BLaER1 treated with 17β-estradiol and CSF1 and Interleukin-3, amounts not matched to agents 10 nM and 100 nM (cell line): Measurements from ENCODE around the gene CFB.
A peak's percentile ranks its signal among the peaks of the same experiment; 100 is the strongest.
"Not testable (repeated sequence)": the region's sequence is repeated elsewhere in the genome, so short reads cannot be mapped to it uniquely, and the experiment has no call there.

Experiments
- H3K27ac ChIP-seq, 11 experiments: shearing (Covaris generic); formaldehyde crosslinking; 2 replicates each; pipeline ENCODE4 v1.8.1; 2022
- H3K27me3 ChIP-seq, 11 experiments: shearing (Covaris generic); formaldehyde crosslinking; 2 replicates each; pipeline ENCODE4 v1.8.1; 2022
- H3K36me3 ChIP-seq, 11 experiments: shearing (Covaris generic); formaldehyde crosslinking; 2 replicates each; pipeline ENCODE4 v1.8.1; 2022
- H3K4me1 ChIP-seq, 10 experiments: shearing (Covaris generic); formaldehyde crosslinking; 2 replicates each; pipeline ENCODE4 v1.8.1; 2022
- H3K4me2 ChIP-seq, 11 experiments: shearing (Covaris generic); formaldehyde crosslinking; 2 replicates each; pipeline ENCODE4 v1.8.1; 2022
- H3K4me3 ChIP-seq, 10 experiments: shearing (Covaris generic); formaldehyde crosslinking; 2 replicates each; pipeline ENCODE4 v1.8.1; 2022
- H3K9ac ChIP-seq, 11 experiments: shearing (Covaris generic); formaldehyde crosslinking; 2 replicates each; pipeline ENCODE4 v1.8.1; 2022
- H3K9me3 ChIP-seq, 11 experiments: shearing (Covaris generic); formaldehyde crosslinking; replicated peaks in 1 of 11; 2 replicates each; pipeline ENCODE4 v1.8.1; 2022
- H4K20me1 ChIP-seq, 11 experiments: shearing (Covaris generic); formaldehyde crosslinking; 2 replicates each; pipeline ENCODE4 v1.8.1; 2022
- Cebpa-rat ChIP-seq, 11 experiments: shearing (Covaris generic); IDR thresholded peaks; 2 replicates each; pipeline ENCODE4 v1.8.1; 2022

CFB gene

DNA sequence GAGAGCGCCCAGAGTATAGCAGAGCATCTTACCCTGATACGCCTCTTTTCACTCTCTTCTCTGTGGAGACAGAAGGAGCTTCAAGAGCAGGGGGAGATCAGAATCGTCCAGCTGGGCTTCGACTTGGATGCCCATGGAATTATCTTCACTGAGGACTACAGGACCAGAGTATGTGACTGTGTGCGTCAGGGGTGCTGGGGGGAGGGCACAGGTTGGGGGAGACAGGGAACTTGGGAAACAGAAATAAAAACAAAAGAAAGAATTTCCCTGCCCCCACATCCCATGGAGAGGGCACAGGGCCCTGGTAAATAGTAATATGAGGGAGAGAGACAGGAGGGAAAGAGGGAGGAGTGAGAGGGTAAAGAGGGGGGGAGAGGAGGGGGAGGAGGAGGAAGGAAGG is 32.9 kb downstream of the CFB start:
- Histone ChIP-seq H3K4me3 (no peak overlapping the region), H3K9me3 (peaks cover 0 to 20% (median 8%) of the 10 kb centered on the region in 11 experiments; a peak in 10 of 22 replicates), H3K27me3 (no peaks in the 10 kb centered on the region), H3K27ac (no peak overlapping the region), H3K36me3 (peaks cover 0 to 36% (median 14%) of the 10 kb centered on the region in 11 experiments; a peak in 17 of 22 replicates), H3K9ac (peak overlapping the region in 3 of 11 experiments; percentile 22 to 33 (median 29); a peak in 1 of 22 replicates), H4K20me1 (0 out of 22 replicates have a peak, but pooled peaks cover 0 to 7% (median 0%) of the 10 kb centered on the region in 11 experiments), H3K4me2 (peak overlapping the region in 3 of 11 experiments; percentile 0 to 17 (median 13); a peak in 1 of 22 replicates), H3K4me1 (peaks cover under 1 to 10% (median 3%) of the 10 kb centered on the region in 10 experiments; a peak in 16 of 20 replicates)
- TF ChIP-seq Cebpa-rat (IDR thresholded peaks at IDR 0.05): no peak

GRCh38 chr6:31979238-31979898 is 33.5 kb downstream of the CFB start:
- H3K4me1 ChIP-seq: peaks cover 0 to 7% (median 0%) of the 10 kb centered on the region in 10 experiments; a peak in 5 of 20 replicates
- 0 out of 22 replicates have a peak, but pooled peaks cover 0 to 7% (median 0%) of the 10 kb centered on the region in 11 experiments for H4K20me1 ChIP-seq
- no peak overlapping the region for H3K4me2 ChIP-seq
- no peaks in the 10 kb centered on the region for H3K27me3 ChIP-seq
- 0 out of 22 replicates have a peak overlapping the region, but pooled peaks of 3 of the 11 experiments have one; percentile 7 to 17 (median 7) for H3K9ac ChIP-seq
- no peak overlapping the region for H3K27ac ChIP-seq
- peaks cover 0 to 35% (median 13%) of the 10 kb centered on the region in 11 experiments; a peak in 17 of 22 replicates for H3K36me3 ChIP-seq
- TF ChIP-seq Cebpa-rat (IDR thresholded peaks at IDR 0.05): no peak
- H3K9me3 ChIP-seq: peaks cover 0 to 20% (median 8%) of the 10 kb centered on the region in 11 experiments; a peak in 10 of 22 replicates
- no peak overlapping the region for H3K4me3 ChIP-seq

- not testable (repeated sequence) for H3K9ac ChIP-seq, H3K4me3 ChIP-seq, H3K27ac ChIP-seq, H3K4me1 ChIP-seq, H3K4me2 ChIP-seq, H3K27me3 ChIP-seq, H4K20me1 ChIP-seq
- H3K9me3 ChIP-seq: peaks cover 0 to 18% (median 8%) of the 10 kb centered on the region in 11 experiments; a peak in 10 of 22 replicates
- H3K36me3 ChIP-seq: peaks cover 0 to 25% (median 13%) of the 10 kb centered on the region in 11 experiments; a peak in 17 of 22 replicates
Measured at GRCh38 chr6:31980195-31980876, 34.4 kb downstream of the CFB start.

DNA sequence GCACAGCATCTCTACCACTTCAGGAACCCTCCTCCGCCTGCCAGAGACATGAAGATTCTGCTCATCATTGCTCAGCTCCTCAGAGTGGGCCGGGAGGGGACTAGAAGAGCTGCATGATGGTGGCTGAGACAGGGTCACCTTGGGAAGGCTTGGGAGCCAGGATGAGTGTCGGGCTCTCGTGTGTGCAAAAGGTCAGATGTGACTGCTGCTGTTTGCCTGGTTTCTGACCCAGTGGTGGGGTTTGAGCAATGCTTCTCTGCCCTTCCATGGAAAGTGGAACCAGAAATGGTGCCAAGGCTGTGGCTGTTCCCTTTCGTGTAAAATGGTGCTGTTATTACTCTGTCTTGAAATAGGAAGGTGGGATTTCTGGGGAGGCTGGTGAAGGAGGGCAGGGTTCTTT is 35.1 kb downstream of the CFB start:
- H3K4me3 ChIP-seq, H3K9ac ChIP-seq, H3K4me2 ChIP-seq, H3K4me1 ChIP-seq, H3K27ac ChIP-seq, H3K27me3 ChIP-seq, H4K20me1 ChIP-seq: not testable (repeated sequence)
- Histone ChIP-seq H3K9me3 (peaks cover 0 to 11% (median 7%) of the 10 kb centered on the region in 11 experiments; a peak in 10 of 22 replicates), H3K36me3 (peaks cover 0 to 23% (median 13%) of the 10 kb centered on the region in 11 experiments; a peak in 16 of 22 replicates)

- H3K9ac ChIP-seq, H4K20me1 ChIP-seq, H3K9me3 ChIP-seq, H3K4me1 ChIP-seq, H3K4me2 ChIP-seq, H3K4me3 ChIP-seq, H3K27me3 ChIP-seq, H3K27ac ChIP-seq: not testable (repeated sequence)
- H3K36me3 ChIP-seq: peaks cover 0 to 21% (median 13%) of the 10 kb centered on the region in 11 experiments; a peak in 16 of 22 replicates
Measured at GRCh38 chr6:31981744-31982143, 35.8 kb downstream of the CFB start, which contains the start of gene C4A. Gene C4A, plus strand, starts transcription at chr6:31982057. Its CDS starts 51 bp downstream, at chr6:31982108.

DNA sequence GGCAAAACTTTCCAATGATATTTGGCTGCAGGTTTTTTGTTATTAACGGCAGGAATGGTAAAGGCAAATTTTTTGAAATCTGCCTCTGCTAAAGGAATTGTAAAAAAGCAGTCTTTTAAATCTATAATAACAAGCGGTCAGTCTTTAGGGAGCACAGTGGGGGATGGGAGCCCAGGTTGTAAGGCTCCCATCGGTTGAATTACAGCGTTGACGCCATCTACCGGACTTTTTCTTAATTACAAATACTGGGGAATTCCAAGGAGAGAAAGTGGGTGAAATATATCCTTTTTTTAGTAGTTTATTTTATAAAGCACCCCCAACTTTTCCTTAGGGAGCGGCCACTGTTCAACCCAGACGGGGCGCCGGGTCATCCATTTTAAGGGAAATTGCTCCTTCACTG is 43.5 kb downstream of the CFB start:
- H3K4me2 ChIP-seq, H3K9ac ChIP-seq, H3K36me3 ChIP-seq, H3K4me3 ChIP-seq, H4K20me1 ChIP-seq, H3K27me3 ChIP-seq, H3K27ac ChIP-seq, H3K9me3 ChIP-seq, H3K4me1 ChIP-seq: not testable (repeated sequence)

- not testable (repeated sequence) for H3K4me1 ChIP-seq, H3K9ac ChIP-seq, H3K27me3 ChIP-seq, H3K27ac ChIP-seq, H3K36me3 ChIP-seq, H3K4me3 ChIP-seq, H3K4me2 ChIP-seq, H3K9me3 ChIP-seq, H4K20me1 ChIP-seq
Measured at GRCh38 chr6:31994421-31994820, 48.5 kb downstream of the CFB start.

GRCh38 chr6:31996385-31996784 is 50.5 kb downstream of the CFB start:
- not testable (repeated sequence) for H3K27me3 ChIP-seq, H3K4me1 ChIP-seq, H3K9ac ChIP-seq, H3K27ac ChIP-seq, H3K9me3 ChIP-seq, H3K4me2 ChIP-seq, H3K36me3 ChIP-seq, H4K20me1 ChIP-seq, H3K4me3 ChIP-seq
